DMS153 (cell line): ENCODE data around the gene RELN.

Experiments
- DNase-seq: peaks from one replicate; lab custom pipeline; 2025; lab: John Stamatoyannopoulos, UW

The RELN gene

DNA sequence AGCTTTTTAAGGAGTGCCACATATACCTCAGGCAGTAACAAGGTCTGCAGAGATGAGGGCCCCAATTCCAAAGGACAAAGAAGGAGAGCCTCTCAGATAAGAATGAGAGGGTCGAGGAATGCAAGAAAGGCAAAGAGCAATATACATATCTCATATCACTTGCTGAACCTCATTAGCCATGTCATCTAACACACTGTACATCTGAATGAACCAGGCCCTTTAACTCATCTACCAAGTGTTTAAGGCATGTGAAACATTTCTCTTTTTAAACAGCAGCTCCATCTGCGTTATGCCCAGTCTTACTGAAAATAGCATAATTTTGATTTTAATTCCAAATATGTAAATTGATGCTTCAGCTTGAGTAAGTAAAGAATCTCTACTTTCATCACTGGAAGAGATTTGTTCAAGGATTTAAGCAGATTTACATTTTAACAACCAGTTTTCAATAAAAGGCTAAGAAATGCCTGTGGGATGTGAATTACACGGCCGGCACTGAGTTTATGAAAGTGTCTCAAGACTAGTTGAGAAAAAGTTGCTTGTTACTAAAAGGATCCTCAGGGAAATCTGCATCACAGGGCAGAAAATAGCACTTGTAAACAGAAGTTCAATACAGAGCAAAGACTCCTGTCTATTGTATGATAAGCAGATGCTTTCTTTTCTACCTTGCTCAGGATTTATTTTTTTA, 419.7 kb downstream of the RELN start:
- DNase-seq, result no peak

DNA sequence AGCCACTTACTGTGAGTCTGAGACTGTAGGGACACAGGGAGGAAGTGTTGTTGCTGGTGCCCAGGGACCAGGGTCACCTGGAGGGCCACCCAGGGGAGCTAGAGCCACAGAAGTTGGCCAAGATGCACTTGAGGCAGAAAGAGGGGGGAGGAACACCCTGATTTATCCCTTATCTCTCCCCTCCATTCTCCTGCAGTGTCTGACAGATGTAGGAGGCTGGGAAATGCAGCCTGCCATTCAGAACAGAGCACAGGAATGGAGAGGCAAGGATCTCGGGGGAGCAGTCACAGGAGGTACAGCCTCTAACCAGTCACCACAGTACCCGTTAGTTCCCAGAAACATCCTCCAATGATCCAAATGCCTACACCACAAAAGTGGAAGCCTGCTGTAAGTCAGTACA, 425.0 kb downstream of the RELN start:
- DNase-seq, result no peak

DNA sequence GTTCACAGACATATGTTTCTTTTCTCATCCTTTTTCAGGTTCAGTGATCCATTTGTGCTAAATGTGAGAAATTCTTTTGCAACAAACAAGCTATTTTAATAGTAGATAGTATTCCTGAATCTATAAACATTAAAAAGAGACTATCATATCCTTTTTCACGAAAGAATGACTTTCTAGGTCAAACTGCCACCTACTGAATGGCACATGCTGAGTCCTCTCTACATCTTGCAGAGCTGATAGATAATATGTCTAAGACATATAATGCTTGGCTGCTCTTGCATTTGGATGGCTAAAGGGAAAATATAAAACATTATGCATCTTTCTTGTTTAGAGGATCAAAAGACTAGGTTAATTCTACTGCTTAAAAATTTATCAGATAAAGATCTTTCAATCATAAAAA, 429.3 kb downstream of the RELN start:
- no peak for DNase-seq

DNA sequence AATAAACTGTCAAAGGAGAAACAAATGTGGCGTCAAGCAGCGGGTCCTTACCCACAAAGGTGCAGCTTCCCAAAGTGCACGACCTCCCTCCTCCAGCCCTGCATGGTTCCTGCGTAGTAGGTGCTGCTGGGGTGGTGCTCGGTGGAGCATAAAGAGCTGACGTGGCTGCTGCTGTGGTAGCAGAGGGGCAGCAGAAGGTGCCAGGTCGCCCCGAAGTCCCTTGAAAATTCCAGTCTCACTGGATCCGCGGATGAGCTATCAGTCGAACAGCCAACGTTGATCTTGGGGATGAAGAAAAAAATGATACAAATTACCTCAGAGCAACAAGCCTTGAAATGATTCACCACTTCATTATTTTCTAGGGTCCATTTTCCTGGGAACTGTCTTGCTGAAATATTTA, 438.4 kb downstream of the RELN start:
- no peak for DNase-seq

DNA sequence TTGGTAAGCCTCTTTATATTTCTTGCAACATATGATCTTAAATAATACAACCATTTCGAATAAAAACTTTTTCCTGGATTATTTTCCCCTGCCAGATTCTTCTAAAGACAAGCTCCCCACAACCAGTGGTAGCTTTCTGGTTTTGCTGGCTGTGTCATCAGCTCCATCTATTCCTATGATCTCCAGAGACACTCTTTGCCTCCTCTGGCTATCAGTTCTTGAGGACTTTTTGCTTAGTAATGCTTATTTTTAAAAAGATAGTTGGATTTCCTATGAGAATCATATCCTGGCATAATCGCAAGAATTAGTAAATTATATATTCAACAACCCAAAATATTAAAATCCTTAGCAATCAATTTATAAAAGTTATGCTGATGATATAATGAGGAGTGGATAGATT, 439.7 kb downstream of the RELN start:
- DNase-seq, result no peak

DNA sequence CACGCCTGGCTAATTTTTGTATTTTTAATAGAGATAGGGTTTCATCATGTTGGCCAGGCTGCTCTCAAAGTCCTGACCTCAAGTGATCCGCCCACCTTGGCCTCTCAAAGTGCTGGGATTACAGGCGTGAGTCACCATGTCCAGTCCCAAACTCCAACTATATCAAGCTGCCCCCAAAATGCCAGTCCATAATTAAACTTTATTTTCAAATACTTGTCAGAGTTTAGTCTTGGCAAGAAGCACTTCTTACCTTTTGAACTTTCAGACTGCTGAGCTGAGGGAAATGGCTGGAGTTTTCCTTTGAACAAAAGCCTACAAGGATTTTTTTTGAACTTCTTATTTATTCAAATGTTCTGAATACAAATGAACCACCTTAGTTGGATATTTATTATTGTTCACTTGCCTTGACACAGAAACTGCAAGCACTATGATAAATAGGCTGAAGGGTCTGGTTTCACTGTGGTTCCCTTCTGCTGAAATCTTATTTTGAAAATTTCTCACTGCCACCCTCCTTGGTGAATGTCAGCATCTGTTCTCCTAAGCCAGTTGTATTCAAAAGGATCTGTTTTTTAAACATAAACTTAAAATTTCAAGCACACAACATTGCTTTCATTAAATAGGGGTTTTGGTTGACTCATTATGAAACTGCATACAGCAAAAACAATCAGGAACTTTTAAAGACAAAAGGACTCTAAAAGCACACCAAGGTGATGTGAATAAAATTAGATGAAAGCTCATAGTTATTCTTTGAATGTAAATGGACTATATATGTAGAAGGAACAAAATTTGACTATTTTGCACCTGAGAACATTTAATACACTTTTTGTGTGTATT, 441.8 kb downstream of the RELN start:
- no peak for DNase-seq

DNA sequence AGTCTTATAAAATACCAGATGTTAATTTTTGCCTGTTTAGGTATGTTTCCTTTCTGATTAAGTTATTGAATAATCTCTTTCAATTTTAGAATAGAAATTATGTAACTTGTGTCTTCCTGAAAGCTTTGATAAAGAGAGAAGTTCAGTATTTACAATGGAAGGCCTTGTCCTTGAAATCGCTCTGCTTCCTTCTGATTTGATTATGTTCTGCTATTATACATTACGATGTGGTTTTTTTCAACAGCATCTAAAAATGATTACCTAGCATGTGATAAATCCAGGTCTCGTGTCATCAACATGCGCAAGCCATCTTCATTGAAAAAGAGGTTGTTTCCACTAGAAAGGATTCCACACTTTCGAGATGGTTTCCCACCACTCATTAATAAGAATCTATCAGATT, 447.0 kb downstream of the RELN start:
- no peak for DNase-seq

DNA sequence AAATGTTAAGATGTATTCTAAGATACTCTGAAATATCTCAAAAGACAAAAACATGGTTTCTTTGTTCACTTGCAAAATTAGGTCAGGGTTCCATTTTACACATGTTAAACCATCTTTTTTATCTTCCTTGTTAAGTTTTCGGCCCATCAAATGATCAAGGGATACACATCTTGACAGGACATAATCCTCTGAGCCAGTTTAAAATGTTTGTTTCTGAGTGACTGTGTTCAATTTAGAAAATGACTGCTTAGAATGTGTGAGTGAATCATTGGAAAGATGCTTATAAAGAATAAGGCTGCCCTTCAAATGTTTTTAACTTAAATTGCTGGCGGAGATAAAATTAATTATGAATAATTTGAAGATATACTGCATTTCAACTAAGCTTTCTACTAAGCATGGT, 447.5 kb downstream of the RELN start:
- no peak for DNase-seq

DNA sequence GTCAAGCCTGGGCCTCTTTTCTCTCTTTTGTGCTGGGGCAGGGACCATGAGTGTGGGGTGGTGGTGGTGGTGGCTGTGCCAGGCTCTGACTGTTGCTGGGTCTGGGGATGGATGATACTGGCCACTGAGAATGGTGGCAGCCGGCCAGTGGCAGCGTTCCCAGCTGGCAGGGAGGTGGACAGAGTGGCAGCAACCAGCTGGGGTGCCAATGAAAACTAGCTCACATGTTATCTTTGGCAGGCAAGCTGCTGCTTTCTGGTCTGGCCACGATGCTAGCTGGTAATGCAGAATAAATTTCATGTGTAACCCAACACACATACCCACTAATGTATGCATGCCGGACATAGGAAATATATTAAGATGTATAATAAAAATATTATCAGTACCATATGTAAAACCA, 448.4 kb downstream of the RELN start:
- no peak for DNase-seq

DNA sequence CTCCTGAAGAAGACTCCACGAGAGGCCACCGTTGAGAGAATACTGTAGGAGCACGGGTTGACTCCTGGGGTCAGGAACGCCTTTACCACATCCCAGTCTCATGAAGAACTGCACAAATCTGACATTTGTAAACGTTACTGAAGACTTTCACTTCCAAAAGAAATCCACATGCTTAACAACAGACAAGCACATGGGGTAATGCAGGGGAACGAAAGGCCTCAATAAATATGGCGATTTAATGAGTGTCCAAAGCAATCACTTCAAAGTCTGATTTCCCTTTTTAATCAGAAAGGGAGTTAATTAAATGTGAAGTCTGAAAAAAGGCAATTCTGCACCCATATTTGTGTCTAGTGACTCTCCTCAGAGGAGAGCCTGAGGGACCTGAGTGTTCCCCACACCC, 449.1 kb downstream of the RELN start:
- no peak for DNase-seq

DNA sequence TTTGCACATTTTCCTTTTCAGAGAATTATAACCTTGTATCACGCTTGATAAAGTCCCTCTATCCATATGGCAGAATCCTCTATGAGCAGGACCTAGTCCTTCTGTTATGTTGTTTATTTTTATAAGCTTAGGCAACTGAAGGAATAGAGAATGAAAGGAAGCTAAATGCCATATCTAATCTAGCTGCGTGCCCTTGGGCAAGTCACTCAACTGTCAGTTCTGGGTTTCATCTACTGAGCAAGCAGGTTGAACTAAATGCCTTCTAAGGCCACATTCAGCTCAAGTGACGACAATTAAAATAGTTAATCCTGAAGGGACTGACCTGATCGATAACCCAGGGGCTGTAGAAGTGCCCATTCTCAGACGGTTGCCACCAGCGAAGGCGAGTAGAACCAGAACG, 449.6 kb downstream of the RELN start:
- no peak for DNase-seq

DNA sequence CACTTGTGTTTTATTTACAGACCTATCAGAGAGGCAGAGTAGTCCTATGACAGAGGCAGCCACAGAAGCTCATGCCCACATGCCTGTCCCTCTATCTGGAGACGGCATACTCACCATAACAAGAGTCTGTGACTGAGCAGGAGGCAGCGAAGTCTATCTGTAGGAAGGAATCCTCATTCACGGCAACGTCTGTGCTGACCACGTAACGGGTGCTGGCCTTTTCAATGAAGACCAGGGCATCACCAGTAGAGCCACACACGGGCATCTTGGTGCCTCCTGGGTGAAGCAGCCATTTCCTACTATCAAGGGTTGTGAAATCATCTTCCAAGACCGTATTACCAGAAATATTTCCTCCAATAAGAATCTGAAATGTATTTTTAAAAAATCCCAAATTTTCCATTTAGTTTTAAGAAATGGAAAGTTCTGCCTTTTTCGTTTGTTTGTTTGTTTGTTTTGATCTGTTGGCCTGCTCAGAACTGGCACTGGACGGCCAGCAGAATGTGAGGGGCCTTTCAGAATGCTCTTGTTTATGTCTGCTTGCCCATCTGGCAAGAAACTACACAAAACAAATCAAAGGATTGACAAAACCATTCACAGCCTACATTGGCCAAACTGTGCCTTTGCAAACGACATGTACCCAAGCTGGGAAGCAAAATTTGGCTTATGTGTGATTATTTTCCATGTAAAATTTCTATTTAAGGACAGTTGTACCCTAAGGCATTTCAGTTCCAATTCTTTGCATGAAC, 450.3 kb downstream of the RELN start:
- no peak for DNase-seq

DNA sequence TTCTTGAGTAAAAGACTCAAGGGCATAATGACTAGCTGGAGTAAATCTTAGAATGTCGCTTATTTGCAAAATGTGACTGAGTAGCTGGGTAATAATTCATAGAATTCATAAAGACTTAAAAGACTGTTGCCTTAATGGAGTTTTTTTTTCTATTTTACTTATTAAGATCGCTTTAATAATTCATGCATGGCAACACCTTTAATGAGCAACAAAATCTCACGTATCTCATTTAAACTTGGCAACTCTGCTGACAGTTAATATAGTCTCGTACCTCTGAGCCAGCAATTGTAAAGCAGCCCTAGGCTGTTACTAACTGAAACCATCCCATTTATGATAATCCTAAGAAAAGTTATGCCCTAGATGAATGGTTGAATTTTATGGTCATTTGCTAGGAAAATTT, 455.7 kb downstream of the RELN start:
- DNase-seq, result no peak

DNA sequence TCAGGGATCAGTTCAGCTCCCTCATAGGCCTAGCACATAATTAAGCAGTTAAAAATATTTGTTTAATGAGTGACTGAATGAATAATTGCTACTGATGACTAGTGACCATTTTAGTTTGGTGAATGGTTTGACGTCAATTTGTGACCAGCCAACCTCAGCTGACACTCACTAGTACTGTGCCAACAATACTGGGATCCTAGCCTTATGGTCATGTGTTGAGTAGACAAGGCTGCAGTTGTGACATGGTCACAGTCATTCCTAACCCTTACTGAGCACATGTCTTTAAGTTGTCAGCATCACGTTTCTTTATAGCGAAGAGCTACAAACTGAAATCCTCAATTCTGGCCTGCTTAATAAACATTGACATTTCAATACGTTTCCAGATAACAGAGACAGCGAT, 456.5 kb downstream of the RELN start:
- no peak for DNase-seq

DNA sequence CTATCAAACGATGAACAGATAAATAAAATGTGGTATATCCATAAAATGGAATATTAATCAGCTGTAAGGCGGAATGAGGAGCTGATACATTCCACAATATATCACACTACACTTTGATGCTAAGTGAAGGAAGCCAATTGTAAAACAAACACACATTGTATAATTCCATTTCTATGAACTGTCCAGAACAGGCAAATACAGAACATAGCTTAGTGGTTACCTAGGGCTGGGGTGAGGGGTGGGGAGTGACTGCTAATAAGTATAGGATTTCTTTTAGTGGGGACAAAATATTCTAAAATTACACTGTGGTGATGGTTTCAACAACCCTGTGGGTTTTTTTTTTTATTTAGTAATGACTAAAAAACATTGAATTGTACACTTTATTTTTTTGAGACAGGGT, 461.3 kb downstream of the RELN start:
- no peak for DNase-seq

DNA sequence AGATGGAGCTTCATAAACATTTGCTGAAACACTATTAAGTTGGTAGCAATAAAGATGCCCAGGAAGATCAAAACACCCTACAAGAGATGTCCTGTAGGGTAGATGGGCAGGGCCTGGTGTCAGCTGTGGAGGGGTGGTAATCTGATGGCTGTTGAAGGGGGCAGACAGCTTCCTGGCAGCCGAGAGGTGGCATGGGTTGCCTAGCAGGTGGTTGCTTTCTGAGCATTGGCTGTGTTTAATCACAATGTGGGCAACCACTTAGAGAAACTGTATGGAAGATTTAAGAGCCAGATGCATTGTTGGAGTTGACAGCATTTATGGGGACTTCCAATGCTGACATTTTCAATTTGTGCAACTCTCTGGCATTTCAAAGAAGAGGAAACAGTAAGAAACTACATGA, 463.5 kb downstream of the RELN start:
- DNase-seq, result no peak

DNA sequence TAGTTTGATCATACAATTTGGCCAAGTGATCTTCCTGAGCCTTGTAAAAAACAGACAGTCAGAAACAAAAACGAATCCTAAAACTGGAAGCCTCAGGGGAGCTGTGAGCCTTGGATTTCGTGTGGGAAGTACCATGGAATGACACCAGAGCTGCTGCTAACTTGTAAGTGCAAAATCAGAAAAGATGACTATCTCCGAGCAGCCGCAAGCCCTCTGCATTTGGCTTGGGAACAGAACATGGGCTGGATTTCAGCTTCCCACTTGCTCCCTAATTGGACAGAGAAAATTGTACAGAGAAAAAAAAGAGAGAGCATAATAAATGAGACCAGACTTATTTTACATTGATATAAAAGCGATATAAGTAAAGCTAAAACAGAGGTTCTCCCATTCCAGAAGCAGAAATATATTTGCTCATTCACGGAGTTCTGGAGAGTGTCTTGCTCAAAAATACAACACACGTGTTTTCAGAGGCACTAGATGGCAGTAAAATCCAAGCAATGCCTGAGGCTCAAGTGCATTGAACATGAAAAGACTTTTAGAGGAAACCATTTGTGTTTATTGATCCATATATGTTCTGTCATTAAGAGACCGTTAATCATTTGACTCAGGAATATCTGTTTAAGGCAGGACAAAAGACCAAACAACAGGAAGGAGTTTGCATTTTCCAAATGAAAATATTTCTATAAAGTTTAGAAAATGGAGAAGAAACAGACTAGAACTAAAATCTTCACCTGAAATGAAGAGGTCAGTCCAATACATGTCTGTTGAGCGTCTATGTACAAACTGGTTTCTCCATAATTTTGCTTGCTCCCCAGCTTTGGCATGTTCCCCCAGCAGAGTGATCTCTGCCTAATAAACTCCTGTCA, 465.2 kb downstream of the RELN start:
- DNase-seq, result peak; percentile 21

DNA sequence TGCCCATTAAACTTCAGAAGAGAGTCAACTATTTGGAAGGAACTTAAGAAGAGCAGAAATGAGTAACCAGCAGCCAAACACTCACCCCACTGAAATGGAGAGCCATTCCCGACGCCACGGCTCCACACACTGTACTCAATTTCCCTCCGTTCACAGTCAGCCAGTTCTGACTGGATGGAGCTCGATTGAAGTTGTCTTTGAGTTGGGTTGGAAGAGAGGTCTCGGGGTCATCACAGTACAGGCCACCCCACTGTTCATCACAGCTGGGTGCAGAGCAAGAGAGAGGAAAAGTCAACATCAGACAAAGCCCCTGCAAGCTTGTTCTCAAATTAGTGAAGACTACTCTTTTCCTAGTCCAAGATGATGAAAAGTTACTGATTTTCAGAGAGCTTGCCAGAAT, 467.5 kb downstream of the RELN start:
- DNase-seq, result no peak

DNA sequence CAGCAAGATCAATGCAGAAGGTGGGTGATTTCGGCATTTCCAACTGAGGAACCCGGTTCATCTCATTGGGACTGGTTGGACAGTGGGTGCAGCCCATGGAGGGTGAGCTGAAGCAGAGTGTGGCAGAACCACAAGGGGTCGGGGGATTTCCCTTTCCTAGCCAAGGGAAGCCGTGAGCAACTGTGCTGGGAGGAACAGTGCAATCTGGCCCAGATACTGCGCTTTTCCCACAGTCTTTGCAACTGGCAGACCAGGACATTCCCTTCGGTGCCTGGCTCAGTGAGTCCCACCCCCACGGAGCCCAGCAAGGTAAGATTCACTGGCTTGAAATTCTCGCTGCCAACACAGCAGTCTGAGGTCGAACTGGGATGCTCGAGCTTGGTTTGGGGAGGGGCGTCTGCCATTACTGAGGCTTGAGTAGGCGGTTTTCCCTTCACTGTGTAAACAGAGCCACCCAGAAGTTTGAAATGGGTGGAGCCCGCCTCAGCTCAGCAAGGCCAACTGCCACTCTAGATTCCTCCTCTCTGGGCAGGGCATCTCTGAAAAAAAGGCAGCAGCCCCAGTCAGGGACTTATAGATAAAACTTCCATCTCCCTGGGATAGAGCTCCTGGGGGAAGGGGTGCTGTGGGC, 484.8 kb downstream of the RELN start:
- no peak for DNase-seq

DNA sequence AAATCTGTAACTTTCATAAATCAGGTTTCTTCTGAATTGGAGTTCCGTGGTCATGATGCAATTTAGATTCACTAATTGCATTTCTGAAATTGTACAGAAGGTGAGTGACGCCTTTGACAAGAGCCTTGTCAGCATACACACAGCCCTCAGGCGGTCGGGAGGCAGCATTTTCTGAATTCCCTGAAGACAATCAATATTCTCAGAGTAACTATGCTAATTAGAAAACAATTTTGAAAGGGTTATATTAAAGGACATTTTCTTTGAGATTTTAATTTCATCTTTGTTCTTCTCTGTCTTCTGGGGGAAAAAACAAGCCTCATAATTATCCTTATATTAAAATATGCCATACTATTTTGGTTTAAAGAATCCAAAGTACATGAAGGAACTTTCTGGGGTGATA, 488.3 kb downstream of the RELN start:
- no peak for DNase-seq

DNA sequence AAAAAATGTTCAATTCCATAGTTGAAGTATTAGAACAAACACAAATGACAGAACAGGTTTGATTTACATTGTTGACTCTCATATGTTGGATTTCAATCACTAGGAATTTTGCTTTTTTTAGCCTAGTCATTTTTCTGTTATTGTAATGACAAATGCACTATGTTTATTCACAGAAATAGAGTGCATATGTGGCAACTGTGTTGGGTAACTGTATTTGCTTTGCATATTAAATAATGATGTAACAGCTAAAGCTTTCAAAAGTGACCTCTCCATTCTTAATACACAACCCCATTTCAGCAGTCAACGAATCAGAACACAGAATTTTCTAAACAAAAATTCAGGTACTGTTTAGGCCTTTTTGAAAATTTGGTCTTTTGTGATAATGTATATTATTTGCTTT, 489.5 kb downstream of the RELN start:
- no peak for DNase-seq

DNA sequence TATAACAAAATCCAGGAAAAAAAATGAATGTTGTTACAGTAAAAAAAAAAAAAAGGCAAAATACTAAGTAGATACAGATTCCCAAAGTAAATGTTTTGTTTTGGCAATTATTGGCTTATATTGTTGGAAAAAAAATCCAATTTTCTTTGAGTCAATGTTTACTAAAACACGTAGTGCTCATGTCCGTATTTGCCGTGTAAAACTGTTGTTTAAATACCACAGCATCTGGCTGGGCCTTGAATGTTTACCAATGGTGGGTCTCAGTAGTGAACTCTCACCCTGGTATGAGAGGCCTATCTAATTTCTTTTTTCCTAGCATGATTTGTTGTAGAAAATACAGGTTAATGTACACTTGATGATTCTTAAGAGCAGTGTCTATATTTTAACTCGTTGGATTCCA, 502.0 kb downstream of the RELN start:
- peak; percentile 18 for DNase-seq
